GM12872 (cell line): ENCODE measurements around the gene FRRS1L.

Experiments used
- CTCF ChIP-seq: IDR thresholded peaks from 3 replicates; pipeline ENCODE4 v1.5.1; 2011; ENCODE audit warnings: low read depth, mild to moderate bottlenecking, low read length, moderate library complexity; ENCODE audit not compliant: insufficient read depth

FRRS1L gene

GRCh38 chr9:109199676-109200075 is 32.6 kb upstream of the FRRS1L start:
- no peak for TF ChIP-seq CTCF

DNA sequence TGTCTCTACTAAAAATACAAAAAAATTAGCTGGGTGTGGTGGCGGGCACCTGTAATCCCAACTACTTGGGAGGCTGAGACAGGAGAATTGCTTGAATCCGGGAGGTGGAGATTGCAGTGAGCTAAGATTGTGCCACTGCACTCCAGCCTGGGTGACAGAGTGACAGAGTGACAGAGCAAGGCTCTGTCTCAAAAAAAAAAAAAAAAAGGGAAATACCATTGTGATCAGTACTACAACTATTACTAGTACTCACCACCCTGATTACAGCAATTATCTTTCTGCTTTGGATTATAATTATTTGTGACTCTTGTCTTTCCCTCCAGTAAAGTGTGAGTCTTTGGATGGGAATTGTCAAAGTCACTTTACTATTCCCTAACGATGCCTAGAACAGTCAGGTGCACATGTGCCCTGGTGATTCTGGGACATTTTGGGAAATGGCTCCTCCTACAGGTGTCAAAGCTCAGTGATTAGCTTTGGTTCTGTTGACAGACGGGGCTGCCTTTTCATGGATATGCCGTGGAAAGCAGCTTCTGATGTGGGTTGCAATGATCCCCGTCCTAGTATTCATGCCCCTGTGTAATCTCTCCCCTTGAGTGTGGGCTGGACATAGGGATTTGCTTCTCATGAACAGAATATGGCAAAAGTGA is 31.8 kb upstream of the FRRS1L start:
- peak; percentile 30; the same call in 2 of the 3 replicates for TF ChIP-seq CTCF

GRCh38 chr9:109193974-109194556 is 27.0 kb upstream of the FRRS1L start:
- TF ChIP-seq CTCF, result no peak

- TF ChIP-seq CTCF, result 0 out of 3 replicates have a peak, but pooled peaks have one; percentile 38
Measured at GRCh38 chr9:109192732-109193361, 25.8 kb upstream of the FRRS1L start.

GRCh38 chr9:109191746-109192145 is 24.7 kb upstream of the FRRS1L start:
- no peak for TF ChIP-seq CTCF

GRCh38 chr9:109190151-109190550 is 23.1 kb upstream of the FRRS1L start:
- no peak for TF ChIP-seq CTCF

GRCh38 chr9:109186857-109187520 is 19.9 kb upstream of the FRRS1L start:
- no peak for TF ChIP-seq CTCF
